PC-9 (cell line): ENCODE data around the gene COX8A.

Experiments
- CTCF ChIP-seq: fragments of 200-600 bp; sonication (generic); conservative IDR thresholded peaks from 2 replicates; pipeline ENCODE4 v1.6.1; 2017; ENCODE audit warnings: mixed run types, antibody characterized with exemption, mild to moderate bottlenecking, moderate library complexity
- EZH2 ChIP-seq: fragments of 200-600 bp; sonication (generic); IDR thresholded peaks from 2 replicates; pipeline ENCODE4 v1.8.0; 2017; ENCODE audit warnings: antibody characterized with exemption, low read depth

DNA sequence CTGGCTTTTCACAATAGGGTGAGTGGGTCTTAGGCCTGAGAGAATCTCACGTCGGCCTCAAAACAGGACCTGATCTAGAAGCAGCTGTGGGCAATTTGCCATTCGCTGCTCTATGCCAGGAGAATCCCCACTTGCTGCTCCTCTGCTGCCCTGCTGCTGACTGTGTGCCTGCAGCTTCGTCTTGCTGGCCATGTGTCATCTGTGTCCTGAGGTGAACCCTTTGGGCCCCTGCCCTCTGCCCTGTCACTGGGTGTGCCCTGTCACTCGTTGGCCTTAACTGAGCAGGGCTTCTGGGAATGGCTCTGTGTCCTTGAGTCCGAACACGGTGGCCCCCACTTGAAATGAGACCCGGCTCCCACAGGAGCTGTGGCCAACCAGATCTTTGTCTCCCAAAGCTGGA lies 29.4 kb upstream of the COX8A start:
- TF ChIP-seq CTCF, result no peak
- TF ChIP-seq EZH2, result no peak
